ENCODE measurements around the gene ST3GAL2.

DNA sequence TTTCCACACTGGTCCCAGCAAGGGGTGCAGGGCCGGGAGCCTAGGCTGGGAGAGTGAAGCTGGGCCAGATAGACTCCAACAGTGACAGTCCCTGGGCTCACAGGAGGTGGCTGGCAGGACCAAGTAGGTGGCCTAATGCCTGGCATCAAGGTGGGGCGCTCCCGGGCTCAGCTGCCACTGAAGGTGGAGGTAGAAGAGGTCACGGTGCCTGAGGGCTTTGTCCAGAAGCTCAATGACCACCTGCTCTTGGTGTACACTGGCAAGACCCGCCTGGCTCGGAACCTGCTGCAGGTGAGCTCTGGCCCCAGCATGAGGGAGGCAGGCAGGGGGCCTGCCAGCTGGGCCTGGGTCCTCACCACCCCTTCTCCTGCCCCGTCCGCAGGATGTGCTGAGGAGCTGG, 39.3 kb upstream of the ST3GAL2 start:
- TF ChIP-seq CTCF (IDR thresholded peaks at IDR 0.05; ENCODE audit: low read depth, low read length) (no peak), EZH2phosphoT487 (IDR thresholded peaks at IDR 0.05; ENCODE audit: low read depth) (no peak)
